ENCODE data around the gene ACP1. TPM values are rescaled to one million over a fixed set of nuclear protein-coding genes. Genes with fewer than 3 reads are reported as not detected.

ACP1 gene
- total and polyA plus RNA-seq, 2 experiments from 2014 or later = 189 to 281 TPM

GRCh38 chr2:252001-252602 is 12.6 kb upstream of the ACP1 start:
- H3K36me3 ChIP-seq (ENCODE audit: insufficient read depth) = 0 out of 2 replicates have a peak, but pooled peaks cover 3% of the 10 kb centered on the region
- no peak for DNase-seq (ENCODE audit: low spot score)

More at GRCh38 chr2:252001-252602, 12.6 kb upstream of the ACP1 start:
- peaks cover 4% of the 10 kb centered on the region for H3K27me3 Mint-ChIP-seq (ENCODE audit: insufficient read depth, low read depth, poor library complexity)
- H3K9me2 ChIP-seq (ENCODE audit: insufficient read depth) = no peaks in the 10 kb centered on the region
- peaks cover 4% of the 10 kb centered on the region; the same call in 1 of the 3 replicates for H3K9me3 Mint-ChIP-seq
- no peaks in the 10 kb centered on the region for H3K27me3 ChIP-seq (ENCODE audit: insufficient read depth)
- H3K4me3 Mint-ChIP-seq = no peak overlapping the region
- peaks cover 4% of the 10 kb centered on the region; the same call in 1 of the 2 replicates for H3K4me1 ChIP-seq (ENCODE audit: insufficient read depth)
- peaks cover 12% of the 10 kb centered on the region; the same call in 2 of the 3 replicates for H3K36me3 Mint-ChIP-seq (ENCODE audit: low read depth)
- no peaks in the 10 kb centered on the region for H3F3A ChIP-seq (replicated peaks; ENCODE audit: low read depth)
- H3K27ac ChIP-seq (ENCODE audit: low read depth) = no peak overlapping the region
- H3K4me1 Mint-ChIP-seq = peaks cover 14% of the 10 kb centered on the region
- H3K79me2 ChIP-seq (replicated peaks; ENCODE audit: insufficient read depth) = 0 out of 2 replicates have a peak, but pooled peaks cover 2% of the 10 kb centered on the region
- H3K4me3 ChIP-seq = no peak overlapping the region
- no peak for ATAC-seq
- H3K4me2 ChIP-seq = no peak overlapping the region
- H4K20me1 ChIP-seq (replicated peaks; ENCODE audit: insufficient read depth) = no peaks in the 10 kb centered on the region
- H3K27ac Mint-ChIP-seq = no peak overlapping the region
- TF ChIP-seq EZH2 (IDR thresholded peaks at IDR 0.05; ENCODE audit: low read depth, unreplicated experiment) (no peak), CTCF (conservative IDR thresholded peaks at IDR 0.05; ENCODE audit: low read depth in 2 of 2) (no peak)
- TF ChIP-seq, protein P1, sequence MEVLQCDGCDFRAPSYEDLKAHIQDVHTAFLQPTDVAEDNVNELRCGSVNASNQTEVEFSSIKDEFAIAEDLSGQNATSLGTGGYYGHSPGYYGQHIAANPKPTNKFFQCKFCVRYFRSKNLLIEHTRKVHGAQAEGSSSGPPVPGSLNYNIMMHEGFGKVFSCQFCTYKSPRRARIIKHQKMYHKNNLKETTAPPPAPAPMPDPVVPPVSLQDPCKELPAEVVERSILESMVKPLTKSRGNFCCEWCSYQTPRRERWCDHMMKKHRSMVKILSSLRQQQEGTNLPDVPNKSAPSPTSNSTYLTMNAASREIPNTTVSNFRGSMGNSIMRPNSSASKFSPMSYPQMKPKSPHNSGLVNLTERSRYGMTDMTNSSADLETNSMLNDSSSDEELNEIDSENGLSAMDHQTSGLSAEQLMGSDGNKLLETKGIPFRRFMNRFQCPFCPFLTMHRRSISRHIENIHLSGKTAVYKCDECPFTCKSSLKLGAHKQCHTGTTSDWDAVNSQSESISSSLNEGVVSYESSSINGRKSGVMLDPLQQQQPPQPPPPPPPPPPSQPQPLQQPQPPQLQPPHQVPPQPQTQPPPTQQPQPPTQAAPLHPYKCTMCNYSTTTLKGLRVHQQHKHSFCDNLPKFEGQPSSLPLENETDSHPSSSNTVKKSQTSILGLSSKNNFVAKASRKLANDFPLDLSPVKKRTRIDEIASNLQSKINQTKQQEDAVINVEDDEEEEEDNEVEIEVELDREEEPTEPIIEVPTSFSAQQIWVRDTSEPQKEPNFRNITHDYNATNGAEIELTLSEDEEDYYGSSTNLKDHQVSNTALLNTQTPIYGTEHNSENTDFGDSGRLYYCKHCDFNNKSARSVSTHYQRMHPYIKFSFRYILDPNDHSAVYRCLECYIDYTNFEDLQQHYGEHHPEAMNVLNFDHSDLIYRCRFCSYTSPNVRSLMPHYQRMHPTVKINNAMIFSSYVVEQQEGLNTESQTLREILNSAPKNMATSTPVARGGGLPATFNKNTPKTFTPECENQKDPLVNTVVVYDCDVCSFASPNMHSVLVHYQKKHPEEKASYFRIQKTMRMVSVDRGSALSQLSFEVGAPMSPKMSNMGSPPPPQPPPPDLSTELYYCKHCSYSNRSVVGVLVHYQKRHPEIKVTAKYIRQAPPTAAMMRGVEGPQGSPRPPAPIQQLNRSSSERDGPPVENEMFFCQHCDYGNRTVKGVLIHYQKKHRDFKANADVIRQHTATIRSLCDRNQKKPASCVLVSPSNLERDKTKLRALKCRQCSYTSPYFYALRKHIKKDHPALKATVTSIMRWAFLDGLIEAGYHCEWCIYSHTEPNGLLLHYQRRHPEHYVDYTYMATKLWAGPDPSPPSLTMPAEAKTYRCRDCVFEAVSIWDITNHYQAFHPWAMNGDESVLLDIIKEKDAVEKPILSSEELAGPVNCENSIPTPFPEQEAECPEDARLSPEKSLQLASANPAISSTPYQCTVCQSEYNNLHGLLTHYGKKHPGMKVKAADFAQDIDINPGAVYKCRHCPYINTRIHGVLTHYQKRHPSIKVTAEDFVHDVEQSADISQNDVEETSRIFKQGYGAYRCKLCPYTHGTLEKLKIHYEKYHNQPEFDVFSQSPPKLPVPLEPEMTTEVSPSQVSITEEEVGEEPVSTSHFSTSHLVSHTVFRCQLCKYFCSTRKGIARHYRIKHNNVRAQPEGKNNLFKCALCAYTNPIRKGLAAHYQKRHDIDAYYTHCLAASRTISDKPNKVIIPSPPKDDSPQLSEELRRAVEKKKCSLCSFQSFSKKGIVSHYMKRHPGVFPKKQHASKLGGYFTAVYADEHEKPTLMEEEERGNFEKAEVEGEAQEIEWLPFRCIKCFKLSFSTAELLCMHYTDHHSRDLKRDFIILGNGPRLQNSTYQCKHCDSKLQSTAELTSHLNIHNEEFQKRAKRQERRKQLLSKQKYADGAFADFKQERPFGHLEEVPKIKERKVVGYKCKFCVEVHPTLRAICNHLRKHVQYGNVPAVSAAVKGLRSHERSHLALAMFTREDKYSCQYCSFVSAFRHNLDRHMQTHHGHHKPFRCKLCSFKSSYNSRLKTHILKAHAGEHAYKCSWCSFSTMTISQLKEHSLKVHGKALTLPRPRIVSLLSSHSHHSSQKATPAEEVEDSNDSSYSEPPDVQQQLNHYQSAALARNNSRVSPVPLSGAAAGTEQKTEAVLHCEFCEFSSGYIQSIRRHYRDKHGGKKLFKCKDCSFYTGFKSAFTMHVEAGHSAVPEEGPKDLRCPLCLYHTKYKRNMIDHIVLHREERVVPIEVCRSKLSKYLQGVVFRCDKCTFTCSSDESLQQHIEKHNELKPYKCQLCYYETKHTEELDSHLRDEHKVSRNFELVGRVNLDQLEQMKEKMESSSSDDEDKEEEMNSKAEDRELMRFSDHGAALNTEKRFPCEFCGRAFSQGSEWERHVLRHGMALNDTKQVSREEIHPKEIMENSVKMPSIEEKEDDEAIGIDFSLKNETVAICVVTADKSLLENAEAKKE (CRISPR knock-in tag; IDR thresholded peaks at IDR 0.05) = no peak
- H2AFZ ChIP-seq = no peak overlapping the region

Data from GM23338 (cell line).